ENCODE data around the gene SDK1. TPM values are rescaled to one million over a fixed set of nuclear protein-coding genes. Genes with fewer than 3 reads are reported as not detected.

The SDK1 gene
- total and polyA plus RNA-seq, 4 donors: 0.12 to 0.47 (median 0.36) TPM

DNA sequence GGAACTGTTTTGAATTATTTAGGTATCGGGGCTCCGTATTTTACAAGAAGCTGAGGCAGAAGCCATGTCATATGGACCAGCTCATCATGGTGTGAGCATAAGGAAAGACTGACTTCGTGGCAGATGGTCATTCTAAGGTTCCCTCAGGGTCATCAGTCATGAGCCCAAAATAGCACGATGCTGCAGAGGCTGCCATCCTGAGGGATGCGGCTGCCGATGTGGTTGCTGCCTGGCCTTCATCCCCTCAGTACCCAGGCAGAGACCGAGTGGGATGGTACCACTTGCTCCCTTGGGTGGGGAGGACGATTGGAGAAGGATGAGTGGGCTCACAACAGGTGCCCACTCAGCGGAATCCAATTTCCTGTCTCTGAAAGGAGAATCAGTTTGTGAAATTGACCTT lies 490.3 kb downstream of the SDK1 start:
- no peak overlapping the region for H3K4me3 ChIP-seq (ENCODE audit: low read depth in 1 of 3, low read length in 3 of 3)

DNA sequence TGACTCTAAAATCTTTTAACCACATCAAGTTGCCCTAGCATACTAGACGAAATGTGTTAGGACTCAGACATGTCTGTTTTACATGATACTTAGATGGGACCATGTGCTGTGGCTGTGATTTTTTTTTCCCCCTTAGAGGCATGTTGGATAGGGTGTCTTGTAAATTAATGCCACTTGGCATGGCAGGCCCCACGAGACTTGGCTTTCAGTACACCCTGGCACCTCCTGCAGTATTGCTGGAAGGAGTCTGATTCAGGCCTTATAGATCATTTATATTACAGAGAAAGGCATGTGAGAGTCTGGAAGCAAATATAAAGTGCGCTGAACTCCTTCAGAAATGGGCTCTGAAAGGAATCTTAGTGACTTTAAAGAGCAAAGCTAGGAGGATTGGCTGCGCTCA lies 494.1 kb downstream of the SDK1 start:
- TF ChIP-seq, protein P1, sequence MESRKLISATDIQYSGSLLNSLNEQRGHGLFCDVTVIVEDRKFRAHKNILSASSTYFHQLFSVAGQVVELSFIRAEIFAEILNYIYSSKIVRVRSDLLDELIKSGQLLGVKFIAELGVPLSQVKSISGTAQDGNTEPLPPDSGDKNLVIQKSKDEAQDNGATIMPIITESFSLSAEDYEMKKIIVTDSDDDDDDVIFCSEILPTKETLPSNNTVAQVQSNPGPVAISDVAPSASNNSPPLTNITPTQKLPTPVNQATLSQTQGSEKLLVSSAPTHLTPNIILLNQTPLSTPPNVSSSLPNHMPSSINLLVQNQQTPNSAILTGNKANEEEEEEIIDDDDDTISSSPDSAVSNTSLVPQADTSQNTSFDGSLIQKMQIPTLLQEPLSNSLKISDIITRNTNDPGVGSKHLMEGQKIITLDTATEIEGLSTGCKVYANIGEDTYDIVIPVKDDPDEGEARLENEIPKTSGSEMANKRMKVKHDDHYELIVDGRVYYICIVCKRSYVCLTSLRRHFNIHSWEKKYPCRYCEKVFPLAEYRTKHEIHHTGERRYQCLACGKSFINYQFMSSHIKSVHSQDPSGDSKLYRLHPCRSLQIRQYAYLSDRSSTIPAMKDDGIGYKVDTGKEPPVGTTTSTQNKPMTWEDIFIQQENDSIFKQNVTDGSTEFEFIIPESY (IDR thresholded peaks at IDR 0.05): no peak

More for the DNA sequence above, 490.3 kb downstream of the SDK1 start:
- no peaks in the 10 kb centered on the region for H3K4me1 ChIP-seq (ENCODE audit: control insufficient read depth in 4 of 4, insufficient read depth in 4 of 4, low read length in 3 of 4)
- H3K9me3 ChIP-seq (ENCODE audit: control insufficient read depth in 4 of 4, low read length in 3 of 4): no peaks in the 10 kb centered on the region
- no peak overlapping the region for H3K9ac ChIP-seq (ENCODE audit: low read depth in 1 of 2, low read length in 2 of 2)
- WGBS: 80% methylated on average over 9 of the region's 9 CpGs
- TF ChIP-seq GABPA (IDR thresholded peaks at IDR 0.05 in 1 of 2, conservative IDR thresholded peaks at IDR 0.05 in 1 of 2): no peak
- no peak for TF ChIP-seq SP1 (IDR thresholded peaks at IDR 0.05)
- TF ChIP-seq YY1 (IDR thresholded peaks at IDR 0.05): no peak
- H3K27me3 ChIP-seq (ENCODE audit: control insufficient read depth in 4 of 4, insufficient read depth in 4 of 4, low read length in 3 of 4): peaks cover 0 to 3% (median 0%) of the 10 kb centered on the region in 4 donors
- no peak for DNase-seq (ENCODE audit: low spot score)
- H3K36me3 ChIP-seq (ENCODE audit: control insufficient read depth in 4 of 4, insufficient read depth in 3 of 4, low read depth in 1 of 4, low read length in 3 of 4): no peaks in the 10 kb centered on the region
- H3K27ac ChIP-seq (ENCODE audit: low read depth in 1 of 2, low read length in 2 of 2): no peak overlapping the region

DNA sequence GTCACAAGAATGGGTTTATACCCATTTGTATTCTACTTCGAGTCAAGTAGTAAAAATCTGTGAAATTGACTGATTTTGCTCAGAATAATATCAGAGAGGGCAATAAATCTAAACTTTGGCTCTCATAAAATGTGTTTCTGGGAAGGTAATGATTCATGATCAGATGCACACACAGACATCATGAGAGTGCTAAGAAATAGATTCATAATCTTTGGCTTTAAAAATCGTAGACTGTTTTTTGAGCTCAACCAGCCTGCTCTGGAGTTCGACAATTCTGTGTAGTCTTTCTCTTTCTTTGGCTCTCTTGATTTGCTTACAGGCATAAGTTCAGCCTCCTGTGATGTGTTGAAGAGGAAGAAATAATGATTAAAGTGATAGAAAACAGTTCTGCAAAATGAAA lies 494.7 kb downstream of the SDK1 start:
- Histone ChIP-seq H3K4me3 (ENCODE audit: low read depth in 1 of 3, low read length in 3 of 3) (no peak overlapping the region), H3K9me3 (ENCODE audit: control insufficient read depth in 4 of 4, low read length in 3 of 4) (no peaks in the 10 kb centered on the region), H3K27me3 (ENCODE audit: control insufficient read depth in 4 of 4, insufficient read depth in 4 of 4, low read length in 3 of 4) (no peaks in the 10 kb centered on the region), H3K4me1 (ENCODE audit: control insufficient read depth in 4 of 4, insufficient read depth in 4 of 4, low read length in 3 of 4) (no peaks in the 10 kb centered on the region), H3K9ac (ENCODE audit: low read depth in 1 of 2, low read length in 2 of 2) (no peak overlapping the region), H3K27ac (ENCODE audit: low read depth in 1 of 2, low read length in 2 of 2) (no peak overlapping the region), H3K36me3 (ENCODE audit: control insufficient read depth in 4 of 4, insufficient read depth in 3 of 4, low read depth in 1 of 4, low read length in 3 of 4) (no peaks in the 10 kb centered on the region)
- WGBS: 83% methylated on average over 3 of the region's 3 CpGs
- TF ChIP-seq HNF4A (conservative IDR thresholded peaks at IDR 0.05) (no peak), FOXA2 (IDR thresholded peaks at IDR 0.05) (no peak), RAD21 (IDR thresholded peaks at IDR 0.05) (no peak), YY1 (IDR thresholded peaks at IDR 0.05) (no peak)
- TF ChIP-seq, protein P2, sequence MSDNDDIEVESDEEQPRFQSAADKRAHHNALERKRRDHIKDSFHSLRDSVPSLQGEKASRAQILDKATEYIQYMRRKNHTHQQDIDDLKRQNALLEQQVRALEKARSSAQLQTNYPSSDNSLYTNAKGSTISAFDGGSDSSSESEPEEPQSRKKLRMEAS (IDR thresholded peaks at IDR 0.05): no peak
- TF ChIP-seq, protein P3, sequence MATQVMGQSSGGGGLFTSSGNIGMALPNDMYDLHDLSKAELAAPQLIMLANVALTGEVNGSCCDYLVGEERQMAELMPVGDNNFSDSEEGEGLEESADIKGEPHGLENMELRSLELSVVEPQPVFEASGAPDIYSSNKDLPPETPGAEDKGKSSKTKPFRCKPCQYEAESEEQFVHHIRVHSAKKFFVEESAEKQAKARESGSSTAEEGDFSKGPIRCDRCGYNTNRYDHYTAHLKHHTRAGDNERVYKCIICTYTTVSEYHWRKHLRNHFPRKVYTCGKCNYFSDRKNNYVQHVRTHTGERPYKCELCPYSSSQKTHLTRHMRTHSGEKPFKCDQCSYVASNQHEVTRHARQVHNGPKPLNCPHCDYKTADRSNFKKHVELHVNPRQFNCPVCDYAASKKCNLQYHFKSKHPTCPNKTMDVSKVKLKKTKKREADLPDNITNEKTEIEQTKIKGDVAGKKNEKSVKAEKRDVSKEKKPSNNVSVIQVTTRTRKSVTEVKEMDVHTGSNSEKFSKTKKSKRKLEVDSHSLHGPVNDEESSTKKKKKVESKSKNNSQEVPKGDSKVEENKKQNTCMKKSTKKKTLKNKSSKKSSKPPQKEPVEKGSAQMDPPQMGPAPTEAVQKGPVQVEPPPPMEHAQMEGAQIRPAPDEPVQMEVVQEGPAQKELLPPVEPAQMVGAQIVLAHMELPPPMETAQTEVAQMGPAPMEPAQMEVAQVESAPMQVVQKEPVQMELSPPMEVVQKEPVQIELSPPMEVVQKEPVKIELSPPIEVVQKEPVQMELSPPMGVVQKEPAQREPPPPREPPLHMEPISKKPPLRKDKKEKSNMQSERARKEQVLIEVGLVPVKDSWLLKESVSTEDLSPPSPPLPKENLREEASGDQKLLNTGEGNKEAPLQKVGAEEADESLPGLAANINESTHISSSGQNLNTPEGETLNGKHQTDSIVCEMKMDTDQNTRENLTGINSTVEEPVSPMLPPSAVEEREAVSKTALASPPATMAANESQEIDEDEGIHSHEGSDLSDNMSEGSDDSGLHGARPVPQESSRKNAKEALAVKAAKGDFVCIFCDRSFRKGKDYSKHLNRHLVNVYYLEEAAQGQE (IDR thresholded peaks at IDR 0.05): no peak
- TF ChIP-seq, protein P4, sequence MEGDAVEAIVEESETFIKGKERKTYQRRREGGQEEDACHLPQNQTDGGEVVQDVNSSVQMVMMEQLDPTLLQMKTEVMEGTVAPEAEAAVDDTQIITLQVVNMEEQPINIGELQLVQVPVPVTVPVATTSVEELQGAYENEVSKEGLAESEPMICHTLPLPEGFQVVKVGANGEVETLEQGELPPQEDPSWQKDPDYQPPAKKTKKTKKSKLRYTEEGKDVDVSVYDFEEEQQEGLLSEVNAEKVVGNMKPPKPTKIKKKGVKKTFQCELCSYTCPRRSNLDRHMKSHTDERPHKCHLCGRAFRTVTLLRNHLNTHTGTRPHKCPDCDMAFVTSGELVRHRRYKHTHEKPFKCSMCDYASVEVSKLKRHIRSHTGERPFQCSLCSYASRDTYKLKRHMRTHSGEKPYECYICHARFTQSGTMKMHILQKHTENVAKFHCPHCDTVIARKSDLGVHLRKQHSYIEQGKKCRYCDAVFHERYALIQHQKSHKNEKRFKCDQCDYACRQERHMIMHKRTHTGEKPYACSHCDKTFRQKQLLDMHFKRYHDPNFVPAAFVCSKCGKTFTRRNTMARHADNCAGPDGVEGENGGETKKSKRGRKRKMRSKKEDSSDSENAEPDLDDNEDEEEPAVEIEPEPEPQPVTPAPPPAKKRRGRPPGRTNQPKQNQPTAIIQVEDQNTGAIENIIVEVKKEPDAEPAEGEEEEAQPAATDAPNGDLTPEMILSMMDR (IDR thresholded peaks at IDR 0.05; ENCODE audit: low read depth, low read length, missing input control): no peak
- DNase-seq (ENCODE audit: low spot score): no peak

More for the DNA sequence above, 494.1 kb downstream of the SDK1 start:
- H3K9ac ChIP-seq (ENCODE audit: low read depth in 1 of 2, low read length in 2 of 2): no peak overlapping the region
- H3K36me3 ChIP-seq (ENCODE audit: control insufficient read depth in 4 of 4, insufficient read depth in 3 of 4, low read depth in 1 of 4, low read length in 3 of 4): no peaks in the 10 kb centered on the region
- no peak overlapping the region for H3K4me3 ChIP-seq (ENCODE audit: low read depth in 1 of 3, low read length in 3 of 3)
- no peaks in the 10 kb centered on the region for H3K9me3 ChIP-seq (ENCODE audit: control insufficient read depth in 4 of 4, low read length in 3 of 4)
- no peak for DNase-seq (ENCODE audit: low spot score)
- H3K27ac ChIP-seq (ENCODE audit: low read depth in 1 of 2, low read length in 2 of 2): no peak overlapping the region
- 84% methylated on average over 4 of the region's 4 CpGs for WGBS
- H3K27me3 ChIP-seq (ENCODE audit: control insufficient read depth in 4 of 4, insufficient read depth in 4 of 4, low read length in 3 of 4): no peaks in the 10 kb centered on the region
- H3K4me1 ChIP-seq (ENCODE audit: control insufficient read depth in 4 of 4, insufficient read depth in 4 of 4, low read length in 3 of 4): no peaks in the 10 kb centered on the region

All from liver (tissue), 9 donors.